ENCODE data around the gene CHST11.

The CHST11 gene

GRCh38 chr12:104747955-104748354 lies 291.2 kb downstream of the CHST11 start:
- Histone ChIP-seq H3K27ac (ENCODE audit: low read depth, low read length) (no peak overlapping the region), H3K9me3 (ENCODE audit: control insufficient read depth, insufficient read depth, low read depth, low read length) (no peaks in the 10 kb centered on the region), H3K4me3 (ENCODE audit: low read depth, low read length) (no peak overlapping the region), H3K9ac (ENCODE audit: low read length) (no peak overlapping the region), H3K36me3 (ENCODE audit: control insufficient read depth, insufficient read depth, low read length) (no peaks in the 10 kb centered on the region), H3K4me1 (ENCODE audit: control insufficient read depth, insufficient read depth, low read length) (peaks cover 33% of the 10 kb centered on the region), H3K27me3 (ENCODE audit: control insufficient read depth, insufficient read depth, low read length) (no peaks in the 10 kb centered on the region)

GRCh38 chr12:104748356-104748755 lies 291.6 kb downstream of the CHST11 start:
- Histone ChIP-seq H3K36me3 (ENCODE audit: control insufficient read depth, insufficient read depth, low read length) (no peaks in the 10 kb centered on the region), H3K4me3 (ENCODE audit: low read depth, low read length) (no peak overlapping the region), H3K9ac (ENCODE audit: low read length) (no peak overlapping the region), H3K27me3 (ENCODE audit: control insufficient read depth, insufficient read depth, low read length) (no peaks in the 10 kb centered on the region), H3K27ac (ENCODE audit: low read depth, low read length) (no peak overlapping the region), H3K9me3 (ENCODE audit: control insufficient read depth, insufficient read depth, low read depth, low read length) (no peaks in the 10 kb centered on the region), H3K4me1 (ENCODE audit: control insufficient read depth, insufficient read depth, low read length) (peaks cover 33% of the 10 kb centered on the region)

- Histone ChIP-seq H3K4me1 (ENCODE audit: control insufficient read depth, insufficient read depth, low read length) (peaks cover 33% of the 10 kb centered on the region), H3K4me3 (ENCODE audit: low read depth, low read length) (no peak overlapping the region), H3K27ac (ENCODE audit: low read depth, low read length) (no peak overlapping the region), H3K36me3 (ENCODE audit: control insufficient read depth, insufficient read depth, low read length) (no peaks in the 10 kb centered on the region), H3K9me3 (ENCODE audit: control insufficient read depth, insufficient read depth, low read depth, low read length) (no peaks in the 10 kb centered on the region), H3K9ac (ENCODE audit: low read length) (no peak overlapping the region), H3K27me3 (ENCODE audit: control insufficient read depth, insufficient read depth, low read length) (no peaks in the 10 kb centered on the region)
These were observed 292.0 kb downstream of the CHST11 start for GRCh38 chr12:104748790-104749189.

- no peak overlapping the region for H3K4me3 ChIP-seq (ENCODE audit: low read depth, low read length)
- no peaks in the 10 kb centered on the region for H3K36me3 ChIP-seq (ENCODE audit: control insufficient read depth, insufficient read depth, low read length)
- no peak overlapping the region for H3K9ac ChIP-seq (ENCODE audit: low read length)
- H3K27ac ChIP-seq (ENCODE audit: low read depth, low read length), result no peak overlapping the region
- no peaks in the 10 kb centered on the region for H3K9me3 ChIP-seq (ENCODE audit: control insufficient read depth, insufficient read depth, low read depth, low read length)
- no peaks in the 10 kb centered on the region for H3K27me3 ChIP-seq (ENCODE audit: control insufficient read depth, insufficient read depth, low read length)
- peaks cover 33% of the 10 kb centered on the region for H3K4me1 ChIP-seq (ENCODE audit: control insufficient read depth, insufficient read depth, low read length)
These were observed 292.8 kb downstream of the CHST11 start for GRCh38 chr12:104749545-104749944.

GRCh38 chr12:104750061-104750460 lies 293.3 kb downstream of the CHST11 start:
- H3K27me3 ChIP-seq (ENCODE audit: control insufficient read depth, insufficient read depth, low read length), result no peaks in the 10 kb centered on the region
- peaks cover 33% of the 10 kb centered on the region for H3K4me1 ChIP-seq (ENCODE audit: control insufficient read depth, insufficient read depth, low read length)
- no peak overlapping the region for H3K9ac ChIP-seq (ENCODE audit: low read length)
- H3K27ac ChIP-seq (ENCODE audit: low read depth, low read length), result no peak overlapping the region
- H3K4me3 ChIP-seq (ENCODE audit: low read depth, low read length), result no peak overlapping the region
- H3K9me3 ChIP-seq (ENCODE audit: control insufficient read depth, insufficient read depth, low read depth, low read length), result no peaks in the 10 kb centered on the region
- no peaks in the 10 kb centered on the region for H3K36me3 ChIP-seq (ENCODE audit: control insufficient read depth, insufficient read depth, low read length)

GRCh38 chr12:104751120-104751519 lies 294.4 kb downstream of the CHST11 start:
- H3K27me3 ChIP-seq (ENCODE audit: control insufficient read depth, insufficient read depth, low read length), result no peaks in the 10 kb centered on the region
- H3K9me3 ChIP-seq (ENCODE audit: control insufficient read depth, insufficient read depth, low read depth, low read length), result no peaks in the 10 kb centered on the region
- H3K27ac ChIP-seq (ENCODE audit: low read depth, low read length), result no peak overlapping the region
- no peaks in the 10 kb centered on the region for H3K36me3 ChIP-seq (ENCODE audit: control insufficient read depth, insufficient read depth, low read length)
- no peak overlapping the region for H3K4me3 ChIP-seq (ENCODE audit: low read depth, low read length)
- H3K9ac ChIP-seq (ENCODE audit: low read length), result no peak overlapping the region
- peaks cover 33% of the 10 kb centered on the region for H3K4me1 ChIP-seq (ENCODE audit: control insufficient read depth, insufficient read depth, low read length)

GRCh38 chr12:104751594-104751993 lies 294.8 kb downstream of the CHST11 start:
- Histone ChIP-seq H3K4me3 (ENCODE audit: low read depth, low read length) (no peak overlapping the region), H3K27me3 (ENCODE audit: control insufficient read depth, insufficient read depth, low read length) (no peaks in the 10 kb centered on the region), H3K27ac (ENCODE audit: low read depth, low read length) (no peak overlapping the region), H3K36me3 (ENCODE audit: control insufficient read depth, insufficient read depth, low read length) (no peaks in the 10 kb centered on the region), H3K9ac (ENCODE audit: low read length) (no peak overlapping the region), H3K4me1 (ENCODE audit: control insufficient read depth, insufficient read depth, low read length) (peaks cover 33% of the 10 kb centered on the region), H3K9me3 (ENCODE audit: control insufficient read depth, insufficient read depth, low read depth, low read length) (no peaks in the 10 kb centered on the region)

- H3K4me3 ChIP-seq (ENCODE audit: low read depth, low read length), result no peak overlapping the region
- no peak overlapping the region for H3K9ac ChIP-seq (ENCODE audit: low read length)
- H3K36me3 ChIP-seq (ENCODE audit: control insufficient read depth, insufficient read depth, low read length), result peaks cover 4% of the 10 kb centered on the region
- H3K27ac ChIP-seq (ENCODE audit: low read depth, low read length), result no peak overlapping the region
- no peaks in the 10 kb centered on the region for H3K27me3 ChIP-seq (ENCODE audit: control insufficient read depth, insufficient read depth, low read length)
- no peaks in the 10 kb centered on the region for H3K9me3 ChIP-seq (ENCODE audit: control insufficient read depth, insufficient read depth, low read depth, low read length)
- peaks cover 33% of the 10 kb centered on the region for H3K4me1 ChIP-seq (ENCODE audit: control insufficient read depth, insufficient read depth, low read length)
These were observed 295.3 kb downstream of the CHST11 start for GRCh38 chr12:104752016-104752415.

- H3K4me3 ChIP-seq (ENCODE audit: low read depth, low read length), result no peak overlapping the region
- no peak overlapping the region for H3K9ac ChIP-seq (ENCODE audit: low read length)
- no peak overlapping the region for H3K27ac ChIP-seq (ENCODE audit: low read depth, low read length)
- H3K36me3 ChIP-seq (ENCODE audit: control insufficient read depth, insufficient read depth, low read length), result peaks cover 8% of the 10 kb centered on the region
- peaks cover 28% of the 10 kb centered on the region for H3K4me1 ChIP-seq (ENCODE audit: control insufficient read depth, insufficient read depth, low read length)
- no peaks in the 10 kb centered on the region for H3K9me3 ChIP-seq (ENCODE audit: control insufficient read depth, insufficient read depth, low read depth, low read length)
- no peaks in the 10 kb centered on the region for H3K27me3 ChIP-seq (ENCODE audit: control insufficient read depth, insufficient read depth, low read length)
These were observed 296.1 kb downstream of the CHST11 start for GRCh38 chr12:104752881-104753280.

GRCh38 chr12:104756901-104757300 lies 300.2 kb downstream of the CHST11 start:
- peaks cover 3% of the 10 kb centered on the region; the same call in 1 of the 2 replicates for H3K4me1 ChIP-seq (ENCODE audit: control insufficient read depth, insufficient read depth, low read length)
- H3K27me3 ChIP-seq (ENCODE audit: control insufficient read depth, insufficient read depth, low read length), result no peaks in the 10 kb centered on the region
- no peak overlapping the region for H3K27ac ChIP-seq (ENCODE audit: low read depth, low read length)
- H3K9ac ChIP-seq (ENCODE audit: low read length), result no peak overlapping the region
- no peaks in the 10 kb centered on the region for H3K9me3 ChIP-seq (ENCODE audit: control insufficient read depth, insufficient read depth, low read depth, low read length)
- no peak overlapping the region for H3K4me3 ChIP-seq (ENCODE audit: low read depth, low read length)
- peaks cover 12% of the 10 kb centered on the region for H3K36me3 ChIP-seq (ENCODE audit: control insufficient read depth, insufficient read depth, low read length)

GRCh38 chr12:104758771-104759170 lies 302.0 kb downstream of the CHST11 start:
- H3K36me3 ChIP-seq (ENCODE audit: control insufficient read depth, insufficient read depth, low read length), result peaks cover 12% of the 10 kb centered on the region
- H3K9ac ChIP-seq (ENCODE audit: low read length), result no peak overlapping the region

GRCh38 chr12:104761091-104761490 lies 304.3 kb downstream of the CHST11 start:
- H3K27me3 ChIP-seq (ENCODE audit: control insufficient read depth, insufficient read depth, low read length), result no peaks in the 10 kb centered on the region
- H3K27ac ChIP-seq (ENCODE audit: low read depth, low read length), result no peak overlapping the region
- no peak overlapping the region for H3K4me3 ChIP-seq (ENCODE audit: low read depth, low read length)
- H3K4me1 ChIP-seq (ENCODE audit: control insufficient read depth, insufficient read depth, low read length), result peaks cover 3% of the 10 kb centered on the region; the same call in 1 of the 2 replicates
- peaks cover 12% of the 10 kb centered on the region for H3K36me3 ChIP-seq (ENCODE audit: control insufficient read depth, insufficient read depth, low read length)
- no peaks in the 10 kb centered on the region for H3K9me3 ChIP-seq (ENCODE audit: control insufficient read depth, insufficient read depth, low read depth, low read length)
- no peak overlapping the region for H3K9ac ChIP-seq (ENCODE audit: low read length)

More at GRCh38 chr12:104758771-104759170, 302.0 kb downstream of the CHST11 start:
- Histone ChIP-seq H3K4me3 (ENCODE audit: low read depth, low read length) (no peak overlapping the region), H3K27ac (ENCODE audit: low read depth, low read length) (no peak overlapping the region), H3K27me3 (ENCODE audit: control insufficient read depth, insufficient read depth, low read length) (no peaks in the 10 kb centered on the region), H3K4me1 (ENCODE audit: control insufficient read depth, insufficient read depth, low read length) (peaks cover 3% of the 10 kb centered on the region; the same call in 1 of the 2 replicates), H3K9me3 (ENCODE audit: control insufficient read depth, insufficient read depth, low read depth, low read length) (no peaks in the 10 kb centered on the region)

Measured in HUES6 (cell line).